Suprapubic skin (tissue), 3 donors: ENCODE measurements around the gene LUZP2.

Experiments used
- CTCF ChIP-seq, 2 donors: fragments of 200-600 bp in 1 of 2; fragments of 450-650 bp in 1 of 2; sonication (generic) in 1 of 2; IDR thresholded peaks; one replicate each; pipeline ENCODE4 v1.5.1; 2016 to 2019; ENCODE audit warnings: antibody characterized with exemption in 2 of 2, mild to moderate bottlenecking in 1 of 2, moderate library complexity in 1 of 2
- POLR2A ChIP-seq, 2 donors: fragments of 450-650 bp; IDR thresholded peaks; one replicate each; pipeline ENCODE4 v1.6.1; 2017; ENCODE audit warnings: antibody characterized with exemption in 2 of 2, mild to moderate bottlenecking in 2 of 2, moderate library complexity in 2 of 2

- TF ChIP-seq POLR2A (IDR thresholded peaks at IDR 0.05) (no peak), CTCF (IDR thresholded peaks at IDR 0.05) (no peak)
Observed at GRCh38 chr11:24900960-24901549, 404.2 kb downstream of the LUZP2 start.
